HAP-1 (cell line): ENCODE results near the gene MRPS23.
"Not testable (repeated sequence)": the region's sequence is repeated elsewhere in the genome, so short reads cannot be mapped to it uniquely, and the experiment has no call there.

ENCODE experiments used
- DNase-seq, 2 experiments: peaks; one replicate each; pipeline ENCODE4 v3.0.0-alpha.2; 2016 to 2020; ENCODE audit warnings: low spot score in 2 of 2
- H3K27me3 ChIP-seq: fragments of 250-450 bp; sonication (Bioruptor Pico); 2 replicates; pipeline ENCODE4 v1.5.1; 2020; ENCODE audit warnings: low read depth, mild to moderate bottlenecking, moderate library complexity
- H3K36me3 ChIP-seq: fragments of 250-450 bp; sonication (Bioruptor Pico); replicated peaks from 2 replicates; pipeline ENCODE4 v1.5.1; 2020; ENCODE audit warnings: mild to moderate bottlenecking
- H3K4me1 ChIP-seq: fragments of 250-450 bp; sonication (Bioruptor Pico); 2 replicates; pipeline ENCODE4 v1.5.1; 2020; ENCODE audit warnings: mild to moderate bottlenecking
- H3K4me3 ChIP-seq: fragments of 250-450 bp; sonication (Bioruptor Pico); 2 replicates; pipeline ENCODE4 v1.5.1; 2020; ENCODE audit warnings: mild to moderate bottlenecking, moderate library complexity
- H3K9me3 ChIP-seq: fragments of 250-450 bp; sonication (Bioruptor Pico); 2 replicates; pipeline ENCODE4 v1.5.1; 2020; ENCODE audit warnings: mild to moderate bottlenecking, moderate library complexity
- in situ Hi-C: fragments of 300-500 bp; cut with MboI; formaldehyde crosslinking; loops from 3 replicates; pipeline ENCODE4 v1.14.3; 2020; ENCODE audit warnings: low sequenced_read_pairs, inconsistent platforms, mixed read lengths

MRPS23 gene

GRCh38 chr17:57852955-57853328 is 3.1 kb upstream of the MRPS23 start:
- Histone ChIP-seq H3K36me3 (peaks cover under 1% of the 10 kb centered on the region; the same call in 1 of the 2 replicates), H3K9me3 (no peaks in the 10 kb centered on the region), H3K27me3 (no peaks in the 10 kb centered on the region), H3K4me3 (no peak overlapping the region), H3K4me1 (peaks cover 6% of the 10 kb centered on the region; the same call in 1 of the 2 replicates)
- DNase-seq = no peak
- in situ Hi-C loops = no loop called here

- H3K4me1 ChIP-seq = peaks cover 6% of the 10 kb centered on the region; the same call in 1 of the 2 replicates
- DNase-seq = no peak
- peaks cover 3% of the 10 kb centered on the region; the same call in 1 of the 2 replicates for H3K36me3 ChIP-seq
- H3K27me3 ChIP-seq = no peaks in the 10 kb centered on the region
- no peaks in the 10 kb centered on the region for H3K9me3 ChIP-seq
- no peak overlapping the region for H3K4me3 ChIP-seq
- in situ Hi-C loops = no loop called here
Measured at GRCh38 chr17:57852092-57852954, 2.5 kb upstream of the MRPS23 start.

GRCh38 chr17:57849163-57849873 is 526 bp downstream of the MRPS23 start:
- DNase-seq = no peak
- H3K4me3 ChIP-seq = peak overlapping the region; percentile 83
- in situ Hi-C loops = no loop called here

GRCh38 chr17:57846056-57846945 is 3.5 kb downstream of the MRPS23 start:
- H3K27me3 ChIP-seq, H3K9me3 ChIP-seq, H3K4me3 ChIP-seq, DNase-seq, in situ Hi-C loops: not testable (repeated sequence)
- Histone ChIP-seq H3K4me1 (peaks cover 11% of the 10 kb centered on the region), H3K36me3 (peaks cover 17% of the 10 kb centered on the region)

More at GRCh38 chr17:57849163-57849873, 526 bp downstream of the MRPS23 start:
- peaks cover 6% of the 10 kb centered on the region; the same call in 1 of the 2 replicates for H3K4me1 ChIP-seq
- H3K9me3 ChIP-seq = no peaks in the 10 kb centered on the region
- H3K27me3 ChIP-seq = no peaks in the 10 kb centered on the region
- H3K36me3 ChIP-seq = peaks cover 13% of the 10 kb centered on the region

GRCh38 chr17:57842280-57842679 is 7.6 kb downstream of the MRPS23 start:
- in situ Hi-C loops = no loop called here
- Histone ChIP-seq H3K36me3 (peaks cover 42% of the 10 kb centered on the region), H3K4me1 (peaks cover 6% of the 10 kb centered on the region)

GRCh38 chr17:57839571-57839923 is 10.3 kb downstream of the MRPS23 start:
- no peaks in the 10 kb centered on the region for H3K9me3 ChIP-seq
- H3K4me1 ChIP-seq = peaks cover 6% of the 10 kb centered on the region
- peaks cover 32% of the 10 kb centered on the region for H3K36me3 ChIP-seq
- no peaks in the 10 kb centered on the region for H3K27me3 ChIP-seq
- in situ Hi-C loops = loop anchor here (10.0 kb wide), 1 partner anchor 715 kb away; no protein-coding TSS in a partner anchor
- no peak overlapping the region for H3K4me3 ChIP-seq
- DNase-seq = no peak

More at GRCh38 chr17:57842280-57842679, 7.6 kb downstream of the MRPS23 start:
- H3K27me3 ChIP-seq = no peaks in the 10 kb centered on the region
- H3K9me3 ChIP-seq = no peaks in the 10 kb centered on the region
- no peak overlapping the region for H3K4me3 ChIP-seq
- no peak for DNase-seq

- H3K27me3 ChIP-seq = no peaks in the 10 kb centered on the region
- peaks cover 6% of the 10 kb centered on the region for H3K4me1 ChIP-seq
- in situ Hi-C loops = loop anchor here (10.0 kb wide), 1 partner anchor 714 kb away; no protein-coding TSS in a partner anchor
- H3K36me3 ChIP-seq = peaks cover 32% of the 10 kb centered on the region
- H3K4me3 ChIP-seq = no peak overlapping the region
- DNase-seq = no peak
- H3K9me3 ChIP-seq = no peaks in the 10 kb centered on the region
Measured at GRCh38 chr17:57838857-57839570, 10.8 kb downstream of the MRPS23 start.

- DNase-seq = no peak
- Histone ChIP-seq H3K4me3 (no peak overlapping the region), H3K4me1 (peaks cover 2% of the 10 kb centered on the region), H3K36me3 (peaks cover 32% of the 10 kb centered on the region), H3K27me3 (no peaks in the 10 kb centered on the region), H3K9me3 (no peaks in the 10 kb centered on the region)
- in situ Hi-C loops = loop anchor here (10.0 kb wide), 1 partner anchor 714 kb away; no protein-coding TSS in a partner anchor
Measured at GRCh38 chr17:57838453-57838852, 11.4 kb downstream of the MRPS23 start.

GRCh38 chr17:57835333-57835900 is 14.4 kb downstream of the MRPS23 start:
- no peak for DNase-seq
- Histone ChIP-seq H3K27me3 (no peaks in the 10 kb centered on the region), H3K4me3 (no peak overlapping the region), H3K36me3 (peaks cover 21% of the 10 kb centered on the region), H3K4me1 (peaks cover 6% of the 10 kb centered on the region), H3K9me3 (no peaks in the 10 kb centered on the region)
- in situ Hi-C loops = loop anchor here (10.0 kb wide), 1 partner anchor 711 kb away; no protein-coding TSS in a partner anchor

GRCh38 chr17:57834146-57834741 is 15.6 kb downstream of the MRPS23 start:
- no peaks in the 10 kb centered on the region for H3K27me3 ChIP-seq
- in situ Hi-C loops = loop anchor here (10.0 kb wide), 1 partner anchor 709 kb away; no protein-coding TSS in a partner anchor
- H3K36me3 ChIP-seq = peaks cover 9% of the 10 kb centered on the region
- peaks cover 6% of the 10 kb centered on the region for H3K4me1 ChIP-seq
- no peaks in the 10 kb centered on the region for H3K9me3 ChIP-seq
- DNase-seq = no peak
- H3K4me3 ChIP-seq = no peak overlapping the region

- peaks cover 6% of the 10 kb centered on the region for H3K4me1 ChIP-seq
- H3K27me3 ChIP-seq = no peaks in the 10 kb centered on the region
- 0 out of 2 replicates have a peak, but pooled peaks cover under 1% of the 10 kb centered on the region for H3K36me3 ChIP-seq
- in situ Hi-C loops = loop anchor here (10.0 kb wide), 1 partner anchor 709 kb away; no protein-coding TSS in a partner anchor
- no peaks in the 10 kb centered on the region for H3K9me3 ChIP-seq
- peak overlapping the region; percentile 12 for H3K4me3 ChIP-seq
- peak; percentile 73 to 87 for DNase-seq
Measured at GRCh38 chr17:57833179-57833939, 16.5 kb downstream of the MRPS23 start.
